Activated CD4-positive, alpha-beta T cell treated with anti-CD3 and anti-CD28 coated beads, Interleukin-2, amount 10 ng/mL, durations not matched to agents 24 days and 14 days (primary cell): ENCODE measurements around the gene CLSTN1. TPM values are rescaled to one million over a fixed set of nuclear protein-coding genes. Genes with fewer than 3 reads are reported as not detected.
"Not testable (repeated sequence)": the region's sequence is repeated elsewhere in the genome, so short reads cannot be mapped to it uniquely, and the experiment has no call there.

ENCODE experiments used
- DNase-seq: peaks from one replicate; pipeline ENCODE4 v3.0.0; 2022
- H3K27ac Mint-ChIP-seq: one replicate; pipeline ENCODE4 v1.8.0; 2022; ENCODE audit warnings: mild to moderate bottlenecking, mixed read lengths
- H3K27me3 Mint-ChIP-seq: one replicate; pipeline ENCODE4 v1.8.0; 2022; ENCODE audit warnings: mixed read lengths
- H3K36me3 Mint-ChIP-seq: one replicate; pipeline ENCODE4 v1.8.0; 2022; ENCODE audit warnings: low read depth, mild to moderate bottlenecking, mixed read lengths
- H3K4me1 Mint-ChIP-seq: one replicate; pipeline ENCODE4 v1.8.0; 2021; ENCODE audit warnings: mixed read lengths
- H3K4me3 Mint-ChIP-seq: one replicate; pipeline ENCODE4 v1.8.0; 2022; ENCODE audit warnings: mild to moderate bottlenecking, moderate library complexity, mixed read lengths
- H3K9me3 Mint-ChIP-seq: one replicate; pipeline ENCODE4 v1.8.0; 2021; ENCODE audit warnings: mixed read lengths
- intact Hi-C: fragments of 100-400 bp; cut with micrococcal nuclease; formaldehyde crosslinking; loops from one replicate; pipeline ENCODE4 v1.15.1; 2023
- total RNA-seq: library from RNA; stranded (reverse); gene quantifications from 2 replicates; pipeline ENCODE4 v1.2.3, GENCODE V29; 2022

Gene CLSTN1
- total RNA-seq, 1 donor from 2014 or later, result 43.8 TPM

GRCh38 chr1:9766759-9767442, 56.9 kb downstream of the CLSTN1 start:
- Mint-ChIP-seq H3K4me3 (no peak overlapping the region), H3K4me1 (peaks cover 7% of the 10 kb centered on the region), H3K27ac (no peak overlapping the region), H3K27me3 (no peaks in the 10 kb centered on the region), H3K36me3 (peaks cover 12% of the 10 kb centered on the region), H3K9me3 (no peaks in the 10 kb centered on the region)
- no peak for DNase-seq
- intact Hi-C loops, result no loop called here

GRCh38 chr1:9764550-9764949, 59.2 kb downstream of the CLSTN1 start:
- H3K4me1 Mint-ChIP-seq, result peaks cover 9% of the 10 kb centered on the region
- no peaks in the 10 kb centered on the region for H3K9me3 Mint-ChIP-seq
- H3K36me3 Mint-ChIP-seq, result peaks cover 15% of the 10 kb centered on the region
- no peak overlapping the region for H3K27ac Mint-ChIP-seq
- intact Hi-C loops, result no loop called here
- DNase-seq, result no peak
- no peaks in the 10 kb centered on the region for H3K27me3 Mint-ChIP-seq
- no peak overlapping the region for H3K4me3 Mint-ChIP-seq

- DNase-seq, result no peak
- Mint-ChIP-seq H3K27me3 (no peaks in the 10 kb centered on the region), H3K36me3 (peaks cover 11% of the 10 kb centered on the region), H3K27ac (peak overlapping the region; percentile 56), H3K9me3 (no peaks in the 10 kb centered on the region), H3K4me3 (no peak overlapping the region), H3K4me1 (peaks cover 9% of the 10 kb centered on the region)
- intact Hi-C loops, result no loop called here
Observed at GRCh38 chr1:9763914-9764313, 59.9 kb downstream of the CLSTN1 start.

- H3K4me3 Mint-ChIP-seq, H3K27me3 Mint-ChIP-seq, H3K27ac Mint-ChIP-seq, DNase-seq, H3K4me1 Mint-ChIP-seq, intact Hi-C loops, H3K9me3 Mint-ChIP-seq: not testable (repeated sequence)
- peaks cover 15% of the 10 kb centered on the region for H3K36me3 Mint-ChIP-seq
Observed at GRCh38 chr1:9762446-9762845, 61.3 kb downstream of the CLSTN1 start.

- H3K9me3 Mint-ChIP-seq, result no peaks in the 10 kb centered on the region
- peaks cover 6% of the 10 kb centered on the region for H3K4me1 Mint-ChIP-seq
- no peaks in the 10 kb centered on the region for H3K27me3 Mint-ChIP-seq
- no peak overlapping the region for H3K27ac Mint-ChIP-seq
- H3K36me3 Mint-ChIP-seq, result peaks cover 15% of the 10 kb centered on the region
- intact Hi-C loops, result no loop called here
- no peak overlapping the region for H3K4me3 Mint-ChIP-seq
- DNase-seq, result no peak
Observed at GRCh38 chr1:9761855-9762254, 61.9 kb downstream of the CLSTN1 start.

GRCh38 chr1:9760824-9761223, 62.9 kb downstream of the CLSTN1 start:
- Mint-ChIP-seq H3K9me3 (no peaks in the 10 kb centered on the region), H3K27ac (no peak overlapping the region)

GRCh38 chr1:9759939-9760338, 63.8 kb downstream of the CLSTN1 start:
- Mint-ChIP-seq H3K4me1 (peaks cover 6% of the 10 kb centered on the region), H3K27me3 (no peaks in the 10 kb centered on the region), H3K4me3 (no peak overlapping the region), H3K36me3 (peaks cover 25% of the 10 kb centered on the region), H3K27ac (no peak overlapping the region), H3K9me3 (no peaks in the 10 kb centered on the region)
- intact Hi-C loops, result no loop called here
- no peak for DNase-seq

More at GRCh38 chr1:9760824-9761223, 62.9 kb downstream of the CLSTN1 start:
- Mint-ChIP-seq H3K36me3 (peaks cover 17% of the 10 kb centered on the region), H3K27me3 (no peaks in the 10 kb centered on the region), H3K4me3 (no peak overlapping the region), H3K4me1 (peaks cover 6% of the 10 kb centered on the region)
- intact Hi-C loops, result no loop called here
- DNase-seq, result no peak

- Mint-ChIP-seq H3K36me3 (peaks cover 23% of the 10 kb centered on the region), H3K27ac (no peak overlapping the region), H3K9me3 (no peaks in the 10 kb centered on the region), H3K4me1 (peaks cover 3% of the 10 kb centered on the region), H3K27me3 (no peaks in the 10 kb centered on the region), H3K4me3 (no peak overlapping the region)
- intact Hi-C loops, result no loop called here
- no peak for DNase-seq
Observed at GRCh38 chr1:9758559-9759121, 65.1 kb downstream of the CLSTN1 start.

- Mint-ChIP-seq H3K4me3 (no peak overlapping the region), H3K9me3 (no peaks in the 10 kb centered on the region), H3K27ac (no peak overlapping the region), H3K27me3 (no peaks in the 10 kb centered on the region), H3K36me3 (peaks cover 34% of the 10 kb centered on the region), H3K4me1 (no peaks in the 10 kb centered on the region)
- intact Hi-C loops, result no loop called here
- no peak for DNase-seq
Observed at GRCh38 chr1:9755441-9755995, 68.2 kb downstream of the CLSTN1 start.

- intact Hi-C loops, result no loop called here
- H3K4me3 Mint-ChIP-seq, result no peak overlapping the region
Observed at GRCh38 chr1:9753121-9753531, 70.6 kb downstream of the CLSTN1 start.

GRCh38 chr1:9751971-9752370, 71.8 kb downstream of the CLSTN1 start:
- H3K4me3 Mint-ChIP-seq, result no peak overlapping the region
- no peak for DNase-seq
- no peaks in the 10 kb centered on the region for H3K4me1 Mint-ChIP-seq
- H3K27me3 Mint-ChIP-seq, result no peaks in the 10 kb centered on the region
- no peak overlapping the region for H3K27ac Mint-ChIP-seq
- intact Hi-C loops, result no loop called here
- no peaks in the 10 kb centered on the region for H3K9me3 Mint-ChIP-seq
- peaks cover 48% of the 10 kb centered on the region for H3K36me3 Mint-ChIP-seq

More at GRCh38 chr1:9753121-9753531, 70.6 kb downstream of the CLSTN1 start:
- Mint-ChIP-seq H3K27me3 (no peaks in the 10 kb centered on the region), H3K27ac (no peak overlapping the region), H3K36me3 (peaks cover 49% of the 10 kb centered on the region), H3K4me1 (no peaks in the 10 kb centered on the region), H3K9me3 (no peaks in the 10 kb centered on the region)
- DNase-seq, result no peak

- H3K4me1 Mint-ChIP-seq, result no peaks in the 10 kb centered on the region
- peaks cover 41% of the 10 kb centered on the region for H3K36me3 Mint-ChIP-seq
- no peaks in the 10 kb centered on the region for H3K9me3 Mint-ChIP-seq
- no peak overlapping the region for H3K4me3 Mint-ChIP-seq
- intact Hi-C loops, result no loop called here
- H3K27me3 Mint-ChIP-seq, result no peaks in the 10 kb centered on the region
- DNase-seq, result no peak
- no peak overlapping the region for H3K27ac Mint-ChIP-seq
Observed at GRCh38 chr1:9749361-9749760, 74.4 kb downstream of the CLSTN1 start.

GRCh38 chr1:9748391-9748790, 75.4 kb downstream of the CLSTN1 start:
- H3K27me3 Mint-ChIP-seq, DNase-seq, H3K4me1 Mint-ChIP-seq, intact Hi-C loops, H3K4me3 Mint-ChIP-seq, H3K27ac Mint-ChIP-seq, H3K9me3 Mint-ChIP-seq: not testable (repeated sequence)
- H3K36me3 Mint-ChIP-seq, result peaks cover 46% of the 10 kb centered on the region

GRCh38 chr1:9746651-9747050, 77.1 kb downstream of the CLSTN1 start:
- Mint-ChIP-seq H3K4me1 (no peaks in the 10 kb centered on the region), H3K4me3 (no peak overlapping the region)

More at GRCh38 chr1:9746651-9747050, 77.1 kb downstream of the CLSTN1 start:
- no peak for DNase-seq
- intact Hi-C loops, result no loop called here
- Mint-ChIP-seq H3K9me3 (no peaks in the 10 kb centered on the region), H3K27me3 (no peaks in the 10 kb centered on the region), H3K36me3 (peaks cover 50% of the 10 kb centered on the region), H3K27ac (no peak overlapping the region)
